Upper lobe of right lung (tissue), 1 donor: Measurements from ENCODE around the gene ZXDC. TPM values are rescaled to one million over a fixed set of nuclear protein-coding genes. Genes with fewer than 3 reads are reported as not detected.

Source experiments
- ATAC-seq: fragments of 200-7000 bp; cut with Tn5 transposase; one replicate; pipeline ENCODE4 v1.9.1; 2020; ENCODE audit warnings: mild to moderate bottlenecking, moderate library complexity
- DNase-seq: peaks from one replicate; pipeline ENCODE4 v3.0.0-alpha.2; 2020
- H3K27ac ChIP-seq: fragments of 200-600 bp; one replicate; pipeline ENCODE4 v1.8.0; 2022
- H3K27me3 ChIP-seq: fragments of 200-600 bp; one replicate; pipeline ENCODE4 v1.8.0; 2022; ENCODE audit warnings: mild to moderate bottlenecking
- H3K36me3 ChIP-seq: fragments of 200-600 bp; one replicate; pipeline ENCODE4 v1.8.0; 2022
- H3K4me1 ChIP-seq: fragments of 200-600 bp; one replicate; pipeline ENCODE4 v1.8.0; 2022
- H3K4me3 ChIP-seq: fragments of 200-600 bp; one replicate; pipeline ENCODE4 v1.8.0; 2022; ENCODE audit warnings: mild to moderate bottlenecking
- H3K9me3 ChIP-seq: fragments of 200-600 bp; one replicate; pipeline ENCODE4 v1.8.0; 2022
- intact Hi-C: fragments of 100-400 bp; cut with DNase I; formaldehyde crosslinking; loops from one replicate; pipeline ENCODE4 v1.11.0; 2022
- total RNA-seq: library from RNA; stranded (reverse); fragmentation: NEBNext Ultra II Directional; extraction: Animal tissue kit (Norgen Biotek cat#: 25700); gene quantifications from one replicate; pipeline ENCODE4 v1.2.1, GENCODE V29; 2021
- TF ChIP-seq, protein P1 (sequence below): fragments of 200-600 bp; IDR thresholded peaks from one replicate; pipeline ENCODE4 v1.8.0; 2022; ENCODE audit warnings: antibody characterized with exemption
- donor health status: DM: no; HTN: yes; CAD: no; lungs with severe emphysema.

ZXDC gene
- total RNA-seq, 1 donor from 2014 or later: 40.3 TPM

DNA sequence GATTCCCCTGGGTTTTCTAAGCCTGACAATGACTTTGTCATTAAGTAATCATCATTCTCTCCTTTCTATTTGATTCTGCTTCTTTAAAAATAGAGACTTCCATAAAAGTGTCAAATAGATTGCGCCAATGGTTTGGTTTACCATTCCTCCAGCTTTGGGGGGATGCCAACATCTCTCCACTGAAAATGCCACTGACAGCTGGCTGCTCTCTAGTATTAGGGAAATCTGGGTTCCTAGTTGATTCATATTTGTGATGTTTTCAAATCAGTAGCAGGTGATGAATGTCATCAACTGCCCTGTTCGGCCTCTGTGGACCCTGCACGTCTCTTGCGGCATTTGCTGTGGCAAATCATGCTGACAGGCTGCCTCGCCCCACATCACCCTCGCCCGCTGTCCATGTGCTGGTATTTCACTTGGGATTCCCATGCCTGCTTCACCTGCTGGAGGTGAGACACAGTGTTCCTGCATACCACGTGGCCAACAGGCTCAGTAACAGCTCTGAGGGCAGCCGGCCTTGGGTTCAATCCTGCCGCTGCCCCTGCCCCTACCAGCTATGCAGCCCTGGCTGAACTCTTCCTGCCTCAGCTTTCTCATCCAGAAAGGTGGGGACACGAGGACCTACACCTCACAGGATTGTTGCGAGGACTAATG lies 28.1 kb downstream of the ZXDC start:
- Histone ChIP-seq H3K4me1 (no peaks in the 10 kb centered on the region), H3K4me3 (no peak overlapping the region), H3K27me3 (no peaks in the 10 kb centered on the region), H3K27ac (no peak overlapping the region), H3K36me3 (peaks cover 42% of the 10 kb centered on the region), H3K9me3 (no peaks in the 10 kb centered on the region)
- ATAC-seq (no peak), DNase-seq (peak; percentile 28)
- TF ChIP-seq, protein P1, sequence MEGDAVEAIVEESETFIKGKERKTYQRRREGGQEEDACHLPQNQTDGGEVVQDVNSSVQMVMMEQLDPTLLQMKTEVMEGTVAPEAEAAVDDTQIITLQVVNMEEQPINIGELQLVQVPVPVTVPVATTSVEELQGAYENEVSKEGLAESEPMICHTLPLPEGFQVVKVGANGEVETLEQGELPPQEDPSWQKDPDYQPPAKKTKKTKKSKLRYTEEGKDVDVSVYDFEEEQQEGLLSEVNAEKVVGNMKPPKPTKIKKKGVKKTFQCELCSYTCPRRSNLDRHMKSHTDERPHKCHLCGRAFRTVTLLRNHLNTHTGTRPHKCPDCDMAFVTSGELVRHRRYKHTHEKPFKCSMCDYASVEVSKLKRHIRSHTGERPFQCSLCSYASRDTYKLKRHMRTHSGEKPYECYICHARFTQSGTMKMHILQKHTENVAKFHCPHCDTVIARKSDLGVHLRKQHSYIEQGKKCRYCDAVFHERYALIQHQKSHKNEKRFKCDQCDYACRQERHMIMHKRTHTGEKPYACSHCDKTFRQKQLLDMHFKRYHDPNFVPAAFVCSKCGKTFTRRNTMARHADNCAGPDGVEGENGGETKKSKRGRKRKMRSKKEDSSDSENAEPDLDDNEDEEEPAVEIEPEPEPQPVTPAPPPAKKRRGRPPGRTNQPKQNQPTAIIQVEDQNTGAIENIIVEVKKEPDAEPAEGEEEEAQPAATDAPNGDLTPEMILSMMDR: no peak
- intact Hi-C loops: no loop called here

DNA sequence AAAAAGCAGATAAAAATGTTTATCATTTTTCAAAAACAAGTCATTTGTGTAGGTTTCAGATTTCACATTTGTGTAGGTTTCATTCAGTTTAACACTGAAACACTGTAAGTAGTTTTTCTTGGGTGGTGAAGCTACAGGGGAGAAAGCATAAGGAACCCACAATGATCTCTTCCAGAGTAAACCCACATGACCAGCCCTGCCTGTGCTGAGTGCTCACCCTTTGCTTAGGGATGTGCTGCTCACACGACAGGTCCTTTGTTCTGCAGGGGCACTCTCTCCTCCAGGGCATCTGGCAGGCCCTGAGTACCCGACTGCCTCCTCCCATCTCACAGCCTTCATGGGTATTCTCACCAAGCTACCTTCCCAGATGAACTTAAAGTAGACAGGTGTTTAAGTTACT lies 28.9 kb downstream of the ZXDC start:
- H3K27ac ChIP-seq: no peak overlapping the region
- H3K9me3 ChIP-seq: no peaks in the 10 kb centered on the region
- H3K4me1 ChIP-seq: no peaks in the 10 kb centered on the region
- H3K27me3 ChIP-seq: no peaks in the 10 kb centered on the region
- intact Hi-C loops: no loop called here
- peaks cover 34% of the 10 kb centered on the region for H3K36me3 ChIP-seq
- ATAC-seq (no peak), DNase-seq (peak; percentile 17)
- H3K4me3 ChIP-seq: no peak overlapping the region
- TF ChIP-seq, protein P1: no peak

DNA sequence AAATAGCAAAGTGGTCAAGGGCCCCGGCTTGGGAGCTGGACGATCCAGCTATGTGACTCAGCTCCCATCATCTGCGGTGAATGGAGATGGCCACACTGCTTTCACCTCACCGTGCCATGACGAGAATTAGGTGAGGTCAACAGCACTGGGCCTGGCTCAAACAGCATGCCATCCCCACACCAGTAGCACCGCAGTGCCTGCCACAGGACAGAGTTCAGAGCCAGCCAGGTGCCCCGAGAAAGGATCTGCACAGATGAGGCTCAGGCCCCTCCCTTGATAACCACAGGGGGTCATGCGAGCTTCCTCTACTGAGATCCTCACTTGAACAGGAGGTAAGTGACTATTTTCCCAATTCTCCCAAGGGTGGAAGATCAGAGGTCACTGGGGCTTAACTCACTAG lies 29.4 kb downstream of the ZXDC start:
- DNase-seq: peak; percentile 49
- H3K36me3 ChIP-seq: peaks cover 33% of the 10 kb centered on the region
- intact Hi-C loops: no loop called here

DNA sequence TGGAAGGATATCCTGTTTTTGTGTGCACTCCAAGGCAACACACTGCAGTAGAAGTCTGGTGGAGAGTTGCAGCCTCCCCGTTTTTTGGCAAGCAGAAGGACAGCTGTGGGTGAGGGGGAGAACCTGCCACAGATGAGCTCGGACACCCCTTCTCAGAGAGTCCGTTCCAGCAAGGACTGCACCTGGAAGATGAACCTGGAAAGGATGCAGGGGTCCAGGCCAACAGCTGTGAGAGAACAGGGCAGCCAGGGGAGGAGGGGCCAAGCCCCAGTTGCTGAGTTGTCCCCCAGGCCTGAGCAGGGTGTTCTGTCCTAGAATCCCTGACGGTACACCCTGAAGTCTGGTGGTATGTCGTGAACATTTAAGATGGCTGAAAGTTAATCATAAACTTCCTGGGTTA lies 30.2 kb downstream of the ZXDC start:
- no peak for ATAC-seq
- no peak overlapping the region for H3K4me3 ChIP-seq
- H3K36me3 ChIP-seq: peaks cover 30% of the 10 kb centered on the region
- DNase-seq: peak; percentile 19
- H3K27me3 ChIP-seq: no peaks in the 10 kb centered on the region
- H3K9me3 ChIP-seq: no peaks in the 10 kb centered on the region
- intact Hi-C loops: no loop called here
- no peak overlapping the region for H3K27ac ChIP-seq
- H3K4me1 ChIP-seq: no peaks in the 10 kb centered on the region
- TF ChIP-seq, protein P1: no peak

More for the DNA sequence above, 29.4 kb downstream of the ZXDC start:
- Histone ChIP-seq H3K9me3 (no peaks in the 10 kb centered on the region), H3K4me1 (no peaks in the 10 kb centered on the region), H3K27ac (no peak overlapping the region), H3K27me3 (no peaks in the 10 kb centered on the region), H3K4me3 (no peak overlapping the region)
- ATAC-seq: no peak
- TF ChIP-seq, protein P1: no peak

DNA sequence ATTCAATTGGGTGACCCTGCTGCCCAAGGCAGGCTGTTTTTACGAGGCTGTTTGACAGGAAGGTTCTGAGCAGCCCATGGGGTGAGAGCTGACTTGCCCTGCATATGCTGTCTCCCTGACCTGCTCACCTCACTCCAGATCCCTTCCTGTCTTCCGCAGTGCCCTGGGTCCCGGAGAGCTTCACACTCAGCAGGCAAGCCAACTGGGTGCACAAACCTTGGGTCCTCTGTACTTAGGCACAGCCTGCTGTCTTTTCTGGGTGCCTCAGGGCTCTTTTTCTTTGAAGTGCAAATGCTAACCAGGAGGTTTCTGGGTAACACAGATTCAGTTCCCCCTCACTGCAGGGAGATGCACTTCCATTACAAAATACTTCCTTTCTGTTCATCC lies 32.8 kb downstream of the ZXDC start:
- Histone ChIP-seq H3K36me3 (peaks cover 38% of the 10 kb centered on the region), H3K27ac (no peak overlapping the region), H3K4me3 (no peak overlapping the region), H3K9me3 (no peaks in the 10 kb centered on the region), H3K4me1 (no peaks in the 10 kb centered on the region), H3K27me3 (no peaks in the 10 kb centered on the region)
- ATAC-seq (no peak), DNase-seq (peak; percentile 33)
- intact Hi-C loops: no loop called here
- TF ChIP-seq, protein P1: no peak
